Activated CD4-positive, alpha-beta T cell treated with anti-CD3 and anti-CD28 coated beads for 4 hours (primary cell): ENCODE results near the gene ASB6.

ENCODE experiments used
- DNase-seq, 2 donors: peaks; one replicate each; pipeline ENCODE4 v3.0.0-alpha.2; 2020

ASB6 gene

DNA sequence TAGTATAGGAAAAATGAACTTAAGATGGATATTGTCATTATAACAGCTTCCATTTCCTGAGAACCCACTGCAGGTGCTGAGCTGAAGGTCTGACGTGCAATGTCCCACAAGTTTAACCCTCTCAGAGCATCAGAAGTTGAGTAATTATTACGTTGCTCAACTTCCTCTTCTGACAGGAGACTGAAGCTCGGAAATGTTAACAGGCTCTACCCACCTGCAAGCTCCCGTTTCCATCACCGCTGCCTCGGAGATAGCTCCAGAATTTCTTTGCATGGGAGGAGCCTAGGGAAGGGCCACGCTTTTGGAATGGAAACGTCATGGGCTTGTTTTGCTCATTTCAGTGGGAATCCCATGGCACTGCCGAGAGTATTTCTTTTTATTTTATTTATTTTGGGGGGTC, 17.0 kb downstream of the ASB6 start:
- DNase-seq, result no peak

DNA sequence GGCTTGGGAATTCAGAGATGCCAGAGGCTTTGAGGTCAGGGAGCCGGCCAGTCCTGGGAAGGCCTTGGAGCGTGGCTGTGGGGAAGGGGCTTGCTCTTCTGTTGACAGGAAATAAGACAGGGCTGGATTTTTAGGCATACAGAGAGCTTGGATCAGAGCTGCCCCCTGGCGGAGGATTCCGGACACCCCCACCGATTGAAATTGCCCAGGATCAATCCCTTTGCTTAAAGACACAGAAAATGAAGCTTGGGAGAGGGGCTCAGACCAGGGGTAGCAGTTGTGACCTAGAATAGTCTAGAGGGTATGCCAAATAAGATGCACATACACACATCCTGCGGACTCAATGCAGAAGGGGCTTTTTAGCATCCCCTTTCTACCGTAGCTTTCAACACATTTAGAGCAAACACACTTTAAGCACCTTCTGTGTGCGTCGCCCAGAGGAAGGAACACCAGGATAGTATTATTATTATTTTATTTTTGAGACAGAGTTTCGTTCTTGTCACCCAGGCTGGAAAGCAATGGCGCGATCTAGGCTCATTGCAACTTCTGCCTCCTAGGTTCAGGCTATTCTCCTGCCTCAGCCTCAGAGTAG, 17.7 kb downstream of the ASB6 start:
- DNase-seq, result peak; percentile 61 to 70

DNA sequence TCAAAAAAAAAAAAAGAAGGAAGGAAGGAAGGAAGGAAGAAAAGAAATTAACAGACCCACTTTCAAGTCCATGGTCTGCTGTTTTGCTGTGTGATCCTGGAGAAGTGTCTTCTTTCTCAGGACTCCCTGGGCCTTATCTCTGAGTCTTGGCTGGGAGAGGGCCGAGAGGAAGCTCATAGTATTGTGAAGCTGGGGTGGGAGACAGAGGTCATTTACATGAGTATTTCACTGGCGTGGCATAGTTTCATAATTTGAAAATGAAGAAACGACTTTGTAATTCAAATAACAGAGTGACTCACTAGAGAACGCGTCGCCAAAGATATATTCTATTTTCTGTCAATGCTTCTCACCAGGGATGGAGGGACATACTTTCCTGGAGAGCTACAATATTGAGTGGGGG, 18.6 kb downstream of the ASB6 start:
- no peak for DNase-seq

DNA sequence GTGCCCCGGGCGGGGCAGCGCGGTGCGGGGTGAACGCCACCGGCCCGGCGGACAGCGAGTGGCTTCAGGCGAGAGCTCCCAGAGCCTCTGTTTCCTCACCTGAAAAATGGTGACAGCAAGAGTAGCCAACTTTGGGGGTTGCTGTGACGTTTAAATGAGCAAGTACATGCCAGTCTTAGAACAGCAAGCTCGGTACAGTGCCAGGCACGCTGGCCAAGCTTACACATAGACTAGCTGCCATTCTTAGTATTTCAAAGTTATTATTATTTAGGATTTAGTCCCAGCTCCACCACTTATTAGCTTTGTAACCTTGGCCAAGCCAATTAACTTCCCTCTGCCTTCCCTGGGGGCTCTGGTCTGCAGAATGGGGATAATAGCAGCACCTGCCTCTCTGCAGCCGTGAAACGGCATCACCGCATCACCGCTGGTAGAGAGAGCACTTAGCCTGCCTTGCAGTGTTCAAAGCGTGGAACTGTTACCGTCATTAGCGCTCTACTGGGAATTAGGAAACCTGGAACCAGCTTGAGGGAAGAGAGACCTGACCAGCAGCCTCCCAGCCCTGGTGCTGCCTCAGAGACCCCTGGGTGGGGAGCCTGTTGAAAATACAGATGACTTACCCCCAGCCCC, 21.2 kb downstream of the ASB6 start, which contains the start of gene C9orf50:
C9orf50 (minus strand) TSS at position 433 of the 627 bp plus-strand sequence. CDS start 527 bp downstream, outside the sequence.
- DNase-seq, result no peak

DNA sequence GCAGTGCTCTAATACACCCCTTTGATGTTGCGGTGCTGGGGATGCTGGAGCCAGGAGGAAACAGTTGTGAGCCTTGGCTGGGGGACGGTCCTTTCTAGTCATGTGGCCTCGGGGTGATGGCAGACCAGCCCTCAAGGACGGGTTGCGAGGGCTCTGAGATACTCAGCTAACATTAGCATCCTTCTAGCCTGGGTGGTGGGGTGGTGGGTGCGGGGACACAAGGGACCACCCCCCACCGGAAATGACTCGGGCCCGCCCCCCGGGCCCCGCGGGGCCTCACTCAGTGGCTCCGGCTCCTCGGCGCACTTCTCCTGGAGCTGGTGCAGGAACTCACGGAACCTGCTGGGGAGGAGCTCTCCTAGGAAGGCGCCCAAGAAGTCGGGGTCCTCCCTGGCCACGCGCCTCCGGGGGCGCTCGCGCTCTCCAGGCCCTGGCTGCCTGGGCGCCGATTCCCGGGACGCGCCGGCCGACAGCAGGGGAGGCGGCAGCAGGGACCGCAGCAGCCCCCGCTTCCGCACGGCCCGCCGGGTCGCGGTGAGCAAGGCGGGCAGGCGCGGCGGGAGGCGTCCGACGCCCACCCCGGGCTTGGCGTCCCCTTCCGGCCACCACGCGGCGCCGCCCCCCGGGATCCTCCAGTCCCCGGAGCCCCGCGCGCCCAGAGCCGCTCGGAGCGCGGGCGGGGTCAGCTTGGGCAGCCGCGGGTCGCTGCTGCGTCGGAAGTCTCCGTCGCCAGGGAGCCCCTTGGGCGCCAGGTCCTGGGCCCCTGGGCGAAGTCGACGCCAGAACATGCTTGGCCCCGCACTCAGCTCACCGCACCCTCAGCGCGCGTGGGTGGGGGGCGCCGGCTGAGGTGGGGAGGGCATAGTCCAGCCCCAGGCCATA, 21.9 kb downstream of the ASB6 start:
- no peak for DNase-seq

DNA sequence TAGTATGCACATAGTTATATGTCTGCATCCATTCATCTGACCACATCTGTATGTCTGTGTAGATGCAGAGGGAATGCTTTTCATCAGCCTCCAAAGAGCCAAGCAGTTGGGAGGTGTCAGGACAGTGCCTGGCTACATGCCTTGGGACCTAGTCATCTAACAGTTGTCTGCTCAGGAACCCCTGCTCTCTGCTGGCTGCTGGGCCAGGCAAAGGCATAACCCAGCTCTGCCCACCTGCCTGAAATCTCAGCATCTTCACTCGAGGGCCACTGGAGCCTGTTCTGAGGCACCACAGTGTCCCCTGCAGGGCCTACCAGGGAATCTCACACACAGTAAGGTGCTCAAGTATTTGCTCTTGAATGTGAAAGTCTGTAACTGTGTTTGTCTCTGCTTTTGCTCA, 24.8 kb downstream of the ASB6 start:
- no peak for DNase-seq

DNA sequence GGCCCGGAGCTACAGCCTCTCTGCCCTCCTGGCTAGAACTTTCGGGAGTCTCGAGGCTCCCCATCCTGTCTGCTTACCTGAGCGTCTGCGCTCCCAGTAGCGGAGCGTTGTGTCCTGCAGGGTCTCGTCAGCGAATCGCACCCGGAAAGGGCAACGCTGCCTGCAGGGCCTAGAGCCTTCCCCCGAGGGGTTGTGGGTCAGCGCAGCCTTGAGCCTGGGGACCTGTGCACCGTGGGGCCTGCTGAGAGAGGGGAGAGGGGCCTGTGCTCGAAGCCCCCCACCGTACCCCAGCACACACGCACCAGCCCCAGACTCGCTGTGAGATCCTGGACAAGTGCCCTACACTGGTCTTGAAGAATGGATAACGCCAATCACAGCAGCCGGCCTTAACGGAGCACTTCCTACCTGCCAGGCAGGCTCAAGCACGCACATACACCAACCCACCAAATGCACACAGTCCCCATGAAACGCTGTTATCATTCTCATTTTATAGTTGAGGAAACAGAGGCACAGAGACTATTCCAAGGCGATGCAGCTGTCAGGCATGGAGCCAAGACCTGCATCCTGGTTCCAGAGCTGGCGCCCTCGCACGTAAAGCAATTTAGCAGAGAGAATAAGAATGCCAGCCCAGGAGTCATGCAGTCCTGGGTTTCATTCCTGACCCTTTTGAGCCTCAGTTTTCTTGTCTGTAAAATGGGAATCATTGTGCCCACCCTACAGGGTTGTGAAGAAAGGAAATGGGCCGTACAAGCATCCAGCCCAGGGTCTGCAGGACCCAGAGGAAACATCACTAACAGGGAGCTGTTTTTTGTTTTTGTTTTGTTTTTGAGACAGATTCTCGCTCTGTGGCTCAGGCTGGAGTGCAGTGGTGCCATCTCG, 26.3 kb downstream of the ASB6 start:
- DNase-seq, result no peak

DNA sequence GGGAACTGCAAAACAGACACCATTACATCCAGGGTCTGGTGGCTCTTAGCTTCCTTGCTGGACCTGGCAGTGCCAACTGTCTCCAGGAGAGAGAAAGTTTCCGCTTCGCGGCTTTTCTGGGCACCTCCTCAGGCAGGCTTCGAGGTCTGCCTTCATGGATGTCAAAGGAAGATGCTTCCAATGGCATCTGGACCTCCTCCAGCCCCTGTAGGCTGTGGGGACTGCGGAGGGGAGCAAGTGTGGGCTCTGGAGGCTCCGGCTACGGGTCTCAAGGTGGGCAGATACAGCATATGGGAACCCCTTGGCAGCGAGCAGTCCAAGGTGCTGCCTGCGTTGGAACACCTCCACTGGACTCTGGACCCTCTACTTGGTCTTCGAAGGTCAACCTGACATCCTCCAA, 27.0 kb downstream of the ASB6 start:
- no peak for DNase-seq

DNA sequence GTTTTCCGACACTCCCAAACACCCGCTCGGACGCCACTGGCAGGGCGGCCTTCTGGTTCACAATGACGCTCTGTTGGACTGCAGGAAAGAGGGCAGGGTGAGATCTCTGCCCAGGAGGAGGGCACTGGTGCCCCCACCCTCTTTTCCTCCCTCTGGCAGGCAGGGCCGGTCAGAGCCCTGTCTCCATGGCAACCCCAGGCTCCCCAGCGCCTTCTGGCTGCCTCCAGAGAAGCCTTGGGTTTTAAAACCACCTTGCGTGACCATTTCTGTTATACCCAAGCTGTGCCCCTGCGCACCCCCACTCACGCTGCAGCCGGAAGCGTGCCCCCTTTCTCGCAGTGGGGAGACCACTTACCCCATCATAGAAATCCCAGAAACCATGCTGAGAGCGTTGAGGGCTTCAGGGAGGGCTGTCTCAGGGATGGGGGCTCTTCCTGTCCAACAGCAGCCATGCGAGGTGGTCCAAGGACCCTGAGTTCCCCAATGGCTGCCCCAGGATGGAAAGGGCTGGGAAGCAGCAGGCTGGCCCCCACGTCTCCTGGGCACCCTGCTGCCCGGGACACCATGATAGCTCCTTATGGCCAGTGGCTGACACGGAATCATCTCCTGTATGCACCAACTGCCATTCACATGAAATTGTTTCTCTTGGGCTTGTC, 28.3 kb downstream of the ASB6 start:
- DNase-seq, result no peak

DNA sequence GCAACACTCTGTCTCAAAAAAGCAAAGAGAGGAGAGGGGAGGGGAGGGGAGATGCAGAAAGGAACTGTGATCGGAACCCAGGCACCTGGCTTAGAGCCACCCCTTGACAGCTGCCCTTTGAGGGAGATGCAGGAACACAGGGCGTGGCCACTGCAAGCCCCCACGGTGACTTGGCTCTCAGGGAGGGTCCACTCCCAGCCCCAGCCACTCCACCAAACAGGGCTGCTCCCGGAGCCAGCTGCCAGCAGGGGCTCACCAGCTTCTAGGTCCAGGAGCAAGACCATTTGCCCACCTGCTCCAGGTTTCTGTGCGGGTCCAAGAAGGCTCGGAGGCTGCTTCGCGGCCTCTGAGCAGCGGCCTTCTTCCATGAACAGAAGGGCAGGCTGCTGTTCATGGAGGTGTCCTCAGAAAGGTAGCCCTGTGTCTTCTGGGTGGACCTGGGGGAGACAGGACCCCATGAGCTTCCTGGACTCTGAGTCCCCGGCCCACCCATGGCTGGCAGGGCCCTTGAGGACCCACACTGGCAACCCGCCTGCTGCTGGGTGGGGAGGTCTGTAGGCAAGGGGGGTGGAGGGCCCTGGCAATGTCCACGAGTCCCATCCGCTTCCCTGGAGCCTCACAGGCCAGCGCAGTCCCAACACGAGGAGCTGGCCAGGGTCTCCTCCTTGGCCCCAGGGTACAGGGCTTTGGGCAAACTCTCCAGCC, 29.0 kb downstream of the ASB6 start:
- DNase-seq, result no peak

DNA sequence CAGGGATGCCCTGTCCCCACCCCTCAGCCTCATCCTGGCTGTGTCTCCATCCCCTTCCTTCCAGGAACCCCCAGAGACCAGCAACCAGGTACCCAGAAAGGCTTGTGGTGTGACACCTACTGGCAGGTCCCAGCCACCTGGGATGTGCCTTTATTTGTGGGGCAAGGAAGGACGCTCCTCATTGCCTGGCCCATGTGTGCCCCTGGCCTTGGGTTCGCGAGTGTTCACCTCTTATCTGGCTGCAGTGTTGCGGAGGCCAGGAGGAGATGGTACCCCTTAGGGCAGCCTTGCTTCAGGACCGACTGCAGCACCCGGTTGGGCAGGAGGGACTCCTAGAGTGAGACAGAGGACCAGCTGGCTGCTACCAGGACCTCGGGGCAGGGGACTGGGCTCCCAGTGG, 29.8 kb downstream of the ASB6 start:
- DNase-seq, result no peak

DNA sequence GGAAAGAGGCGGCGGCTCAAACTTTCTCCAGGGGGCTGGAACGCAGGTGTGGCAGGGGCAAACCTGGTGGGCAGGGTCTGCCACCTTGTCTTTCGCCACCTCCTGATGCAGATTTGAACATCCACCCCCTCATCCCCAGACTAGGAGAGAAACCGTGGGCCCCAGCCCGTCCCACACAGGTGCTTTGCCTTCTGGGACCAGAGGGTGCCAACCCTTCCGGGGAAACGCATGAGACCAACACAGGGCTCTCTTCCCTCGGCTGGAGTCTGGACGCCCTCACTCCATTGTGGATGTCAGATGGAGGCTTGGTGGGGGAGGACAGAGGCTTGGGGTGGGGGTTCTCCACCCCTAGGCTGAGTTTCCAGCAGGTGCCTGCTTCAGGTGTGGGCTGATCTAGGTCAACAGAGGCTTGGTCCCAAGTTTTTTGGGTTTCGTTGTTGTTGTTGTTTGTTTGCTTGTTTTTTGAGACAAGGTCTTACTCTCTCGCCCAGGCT, 30.6 kb downstream of the ASB6 start:
- DNase-seq, result no peak

DNA sequence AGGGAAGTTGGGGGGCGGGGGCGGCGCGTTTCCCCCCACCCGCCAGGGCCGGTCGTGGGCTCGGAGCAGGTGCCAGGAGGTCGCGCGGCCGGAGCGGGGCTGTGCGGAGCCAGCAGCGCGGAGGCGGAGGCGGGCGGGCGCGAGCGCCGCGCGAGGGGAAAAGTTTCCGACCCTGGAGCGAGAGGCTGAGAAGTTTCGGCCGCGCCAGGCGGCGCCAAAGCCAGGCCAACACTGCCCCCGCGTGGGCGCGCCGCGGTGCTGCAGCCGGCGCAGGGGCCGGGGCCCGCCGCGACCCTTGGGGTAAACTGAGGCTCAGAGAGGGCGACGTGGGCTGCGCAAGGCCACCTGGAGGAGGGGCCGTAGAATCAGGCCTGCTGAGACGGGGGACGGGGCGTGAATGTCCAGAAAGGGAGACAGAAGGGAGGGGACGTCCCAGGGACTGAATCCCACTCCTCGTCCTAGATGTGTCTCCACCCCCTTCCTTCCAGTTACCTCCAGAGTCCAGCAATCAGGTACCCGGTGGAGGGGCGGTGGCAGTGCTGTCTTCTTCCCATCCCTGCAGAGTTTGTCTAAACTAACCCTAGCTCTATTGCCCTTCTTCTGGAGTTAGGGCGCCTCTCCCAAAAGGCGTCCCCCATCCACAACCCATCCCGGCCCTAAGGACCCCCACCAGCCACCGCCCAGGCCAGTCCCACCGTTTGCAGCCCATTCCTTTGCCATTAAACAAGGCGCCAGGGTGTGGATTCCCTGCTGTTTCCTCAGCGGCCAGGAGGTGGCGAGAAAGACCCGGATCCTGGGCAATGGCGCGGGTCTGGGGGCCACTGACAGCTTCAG, 31.3 kb downstream of the ASB6 start:
- peak; percentile 72 to 73 for DNase-seq

DNA sequence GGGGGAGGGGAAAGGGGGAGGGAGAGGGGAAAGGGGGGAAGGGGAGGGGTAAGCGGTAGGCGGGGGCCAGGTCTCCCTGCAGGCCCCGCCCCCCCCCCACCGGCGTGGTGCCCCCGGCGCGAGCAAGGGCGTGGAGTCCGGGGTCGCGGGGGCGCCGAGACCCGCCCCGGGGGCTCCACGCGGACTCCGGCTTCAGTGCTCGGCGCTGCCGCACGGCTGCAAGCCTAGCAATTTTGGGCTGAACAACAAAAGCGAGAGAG, 31.8 kb downstream of the ASB6 start:
- no peak for DNase-seq

DNA sequence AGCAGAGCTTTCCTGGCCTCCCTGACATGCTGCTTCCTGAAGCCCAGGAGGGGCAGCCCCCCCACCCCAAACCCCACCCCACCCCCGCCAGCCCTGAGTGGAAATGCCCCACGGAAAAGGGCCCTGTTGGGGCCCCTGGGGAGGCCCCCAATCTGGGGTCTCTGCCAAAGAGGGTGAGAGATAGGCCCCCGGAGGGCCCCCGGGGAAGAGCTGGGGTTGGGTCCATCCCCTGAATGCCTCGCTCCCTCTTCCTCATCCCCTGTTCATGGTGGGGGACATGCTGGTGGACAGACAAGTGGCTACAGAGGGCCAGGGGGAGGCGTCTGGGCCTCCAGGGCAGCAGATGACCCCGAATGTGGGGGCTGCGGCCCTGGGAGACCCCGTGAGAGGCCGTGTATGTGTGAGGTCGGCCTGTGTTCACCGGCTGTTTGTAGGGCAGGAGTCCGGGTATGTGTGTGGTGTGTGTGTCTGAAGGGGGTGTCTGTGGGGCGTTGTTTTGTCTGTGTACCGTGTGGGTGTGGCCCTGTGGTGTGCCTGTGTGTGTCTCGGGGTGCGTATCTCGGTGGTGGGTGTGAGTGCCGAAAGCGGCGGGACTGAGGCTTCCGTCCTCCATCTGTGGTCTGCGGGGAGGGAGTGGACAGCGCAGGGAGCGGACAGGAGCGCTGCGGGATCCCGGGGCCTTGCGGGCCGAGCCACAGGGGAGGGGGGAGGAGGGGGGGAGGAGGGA, 32.3 kb downstream of the ASB6 start:
- DNase-seq, result peak; percentile 64 to 65

DNA sequence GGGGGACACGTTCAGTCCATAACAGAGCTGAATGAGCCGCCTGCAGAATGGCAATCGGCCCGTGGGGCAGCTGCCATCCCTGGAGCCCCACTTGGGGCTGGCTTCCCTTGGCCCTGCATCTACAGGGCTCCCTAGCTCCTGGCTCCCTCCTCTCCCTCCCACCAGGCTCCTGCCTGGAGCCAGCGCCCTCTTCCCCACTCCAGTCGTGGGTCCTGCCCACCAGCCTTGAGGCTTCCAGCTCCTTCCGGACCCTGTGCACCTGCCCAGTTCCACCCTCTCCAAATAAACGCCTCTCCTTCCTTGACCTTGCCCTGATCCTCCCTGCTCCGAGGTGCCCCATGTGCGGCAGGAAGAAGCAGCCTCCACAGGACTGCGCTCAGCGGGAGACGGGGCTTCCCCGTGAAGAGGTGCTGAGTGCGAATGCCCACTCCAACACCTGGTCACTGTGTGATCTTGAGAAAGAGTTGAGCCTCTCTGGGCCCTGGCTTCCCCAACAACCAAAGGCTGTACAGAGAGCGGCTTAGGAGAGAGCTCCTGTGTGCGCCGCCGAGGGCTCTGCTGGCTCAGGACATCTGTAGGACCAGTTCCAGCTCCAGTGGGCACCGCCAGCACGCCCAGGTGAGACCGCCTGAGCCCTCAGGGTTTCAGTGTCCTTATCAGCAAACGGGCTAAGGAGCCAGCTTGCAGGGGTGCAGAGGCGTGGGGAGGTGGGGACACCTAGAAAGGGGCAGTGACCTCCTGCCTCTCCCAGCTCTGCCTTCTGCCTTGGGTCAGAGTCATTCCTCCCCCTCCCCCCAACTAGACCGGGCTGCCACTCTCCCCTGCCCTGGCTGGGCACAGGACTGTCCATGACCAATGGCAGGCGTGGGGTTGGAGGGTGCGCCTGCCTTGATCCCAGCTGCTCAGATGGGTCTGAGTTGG, 33.1 kb downstream of the ASB6 start:
- DNase-seq, result no peak

DNA sequence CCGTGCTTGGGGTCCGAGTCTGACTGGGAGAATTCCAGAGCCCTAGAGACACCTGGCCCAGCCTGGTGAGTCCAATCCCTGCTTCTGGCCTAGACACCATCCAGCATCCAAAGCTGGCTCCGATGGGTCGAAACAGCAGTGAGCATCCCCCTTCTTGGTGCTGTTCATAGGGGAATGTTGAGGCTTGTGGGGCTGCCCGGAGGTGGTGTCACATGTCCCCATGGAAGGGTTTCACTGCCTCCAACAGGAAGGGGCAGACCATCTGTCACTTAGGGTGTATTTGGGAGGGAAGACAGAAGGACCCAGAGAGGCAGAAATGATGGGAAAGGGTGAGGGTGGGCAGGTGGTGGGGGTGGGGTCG, 34.9 kb downstream of the ASB6 start:
- no peak for DNase-seq

DNA sequence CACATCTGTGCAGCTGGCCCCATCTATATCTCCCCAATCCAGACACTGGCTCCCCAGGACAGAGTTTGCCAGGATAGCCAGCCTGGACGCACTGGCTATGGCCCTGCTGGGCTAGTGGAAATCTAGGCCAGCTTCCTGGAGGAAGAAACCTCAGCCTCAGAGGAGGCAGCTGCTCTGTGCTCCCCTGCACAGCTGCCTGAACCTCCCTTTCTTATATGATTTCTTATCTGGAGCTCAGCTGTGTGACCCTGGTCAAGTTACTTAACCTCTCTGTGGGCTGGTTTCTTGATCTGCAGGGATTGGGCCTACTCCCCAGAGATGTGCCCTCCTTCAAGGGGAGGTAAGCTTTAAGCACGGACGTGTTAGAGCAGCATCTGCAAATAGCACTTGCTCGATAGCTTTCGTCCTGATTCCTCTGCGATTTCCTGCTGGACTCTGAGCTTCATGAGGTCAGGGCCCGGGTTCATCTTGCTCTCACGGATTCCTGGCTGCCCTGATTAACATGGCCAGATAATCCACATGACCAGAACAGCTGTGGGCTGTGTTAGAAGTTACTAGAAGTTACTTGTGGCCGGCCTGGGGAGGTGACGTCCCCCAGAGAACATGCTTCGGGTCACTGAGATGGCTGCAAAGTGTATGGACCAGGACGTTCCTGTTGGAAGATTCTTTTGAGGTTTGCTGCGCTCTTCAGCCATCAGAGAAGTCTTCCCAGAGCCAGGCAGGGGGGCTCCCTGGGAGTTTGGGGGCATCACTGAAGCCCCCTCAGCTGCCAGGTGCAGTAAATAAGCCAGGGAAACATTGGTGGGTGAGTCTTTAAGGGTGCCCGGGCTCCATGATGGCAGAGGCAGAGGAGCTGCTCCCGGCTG, 35.6 kb downstream of the ASB6 start:
- DNase-seq, result no peak
